ENCODE data around the gene IQCC. TPM values are rescaled to one million over a fixed set of nuclear protein-coding genes. Genes with fewer than 3 reads are reported as not detected.
A peak's percentile ranks its signal among the peaks of the same experiment; 100 is the strongest.
"Not testable (repeated sequence)": the region's sequence is repeated elsewhere in the genome, so short reads cannot be mapped to it uniquely, and the experiment has no call there.

IQCC gene
- 1 to 10 TPM; 7.3 to 7.9 (median 7.8) TPM for polyA plus RNA-seq (ENCODE audit: insufficient read length in 4 of 4)

GRCh38 chr1:32205401-32206370 lies at the start of gene IQCC:
Gene IQCC (plus strand): TSS chr1:32205671. CDS start chr1:32205682, 11 bp downstream.
- peak; percentile 74 to 87 (median 82) for DNase-seq (ENCODE audit: low read depth in 4 of 4, low spot score in 3 of 4)

- DNase-seq (ENCODE audit: low read depth in 4 of 4, low spot score in 3 of 4), result no peak
These were observed 46.3 kb upstream of the IQCC start for GRCh38 chr1:32159189-32159588.

- no peak for DNase-seq (ENCODE audit: low read depth in 4 of 4, low spot score in 3 of 4)
These were observed 42.1 kb upstream of the IQCC start for GRCh38 chr1:32163405-32163804.

GRCh38 chr1:32165633-32166032 lies 39.8 kb upstream of the IQCC start:
- not testable (repeated sequence) for DNase-seq (ENCODE audit: low read depth in 4 of 4, low spot score in 3 of 4)

- no peak for DNase-seq (ENCODE audit: low read depth in 4 of 4, low spot score in 3 of 4)
These were observed 34.5 kb upstream of the IQCC start for GRCh38 chr1:32170991-32171390.

GRCh38 chr1:32172621-32173245 lies 32.7 kb upstream of the IQCC start:
- DNase-seq (ENCODE audit: low read depth in 4 of 4, low spot score in 3 of 4), result no peak

GRCh38 chr1:32178380-32179192 lies 26.9 kb upstream of the IQCC start:
- DNase-seq (ENCODE audit: low read depth in 4 of 4, low spot score in 3 of 4), result no peak

- DNase-seq (ENCODE audit: low read depth in 4 of 4, low spot score in 3 of 4), result no peak
These were observed 26.4 kb upstream of the IQCC start for GRCh38 chr1:32179193-32179442.

GRCh38 chr1:32179443-32180185 lies 25.9 kb upstream of the IQCC start, which contains the start of gene TXLNA:
Gene TXLNA (plus strand): TSS chr1:32179675. CDS start chr1:32180346, 671 bp downstream.
- peak; percentile 81 to 89 (median 86) for DNase-seq (ENCODE audit: low read depth in 4 of 4, low spot score in 3 of 4)

GRCh38 chr1:32180186-32181060 lies 25.0 kb upstream of the IQCC start:
- peak in 2 of 4 donors; percentile 16 to 18 for DNase-seq (ENCODE audit: low read depth in 4 of 4, low spot score in 3 of 4)

- DNase-seq (ENCODE audit: low read depth in 4 of 4, low spot score in 3 of 4), result no peak
These were observed 24.4 kb upstream of the IQCC start for GRCh38 chr1:32181065-32181464.

GRCh38 chr1:32181563-32181962 lies 23.9 kb upstream of the IQCC start:
- DNase-seq (ENCODE audit: low read depth in 4 of 4, low spot score in 3 of 4), result no peak

GRCh38 chr1:32182060-32182459 lies 23.4 kb upstream of the IQCC start:
- DNase-seq (ENCODE audit: low read depth in 4 of 4, low spot score in 3 of 4), result no peak

GRCh38 chr1:32184650-32185049 lies 20.8 kb upstream of the IQCC start:
- no peak for DNase-seq (ENCODE audit: low read depth in 4 of 4, low spot score in 3 of 4)

GRCh38 chr1:32186077-32186476 lies 19.4 kb upstream of the IQCC start:
- no peak for DNase-seq (ENCODE audit: low read depth in 4 of 4, low spot score in 3 of 4)

- no peak for DNase-seq (ENCODE audit: low read depth in 4 of 4, low spot score in 3 of 4)
These were observed 19.0 kb upstream of the IQCC start for GRCh38 chr1:32186491-32186890.

GRCh38 chr1:32187850-32188249 lies 17.6 kb upstream of the IQCC start:
- DNase-seq (ENCODE audit: low read depth in 4 of 4, low spot score in 3 of 4), result no peak

- DNase-seq (ENCODE audit: low read depth in 4 of 4, low spot score in 3 of 4), result no peak
These were observed 13.1 kb upstream of the IQCC start for GRCh38 chr1:32192220-32192948.

- DNase-seq (ENCODE audit: low read depth in 4 of 4, low spot score in 3 of 4), result no peak
These were observed 10.5 kb upstream of the IQCC start for GRCh38 chr1:32194984-32195383.
